SK-N-SH treated with all-trans-retinoic acid at 6 μM for 48 hours (cell line): ENCODE measurements around the gene UBE2Q2.

Experiments
- ATAC-seq: fragments of 200-7000 bp; cut with Tn5 transposase; 3 replicates; pipeline ENCODE4 v1.9.1; 2020; ENCODE audit warnings: mild to moderate bottlenecking, moderate library complexity
- ARNTL ChIP-seq: fragments of 450-650 bp; formaldehyde crosslinking; IDR thresholded peaks from 2 replicates; pipeline ENCODE4 v1.5.0; 2020; ENCODE audit warnings: low read depth, mild to moderate bottlenecking, moderate library complexity, borderline replicate concordance
- BACH2 ChIP-seq: fragments of 250-450 bp; sonication (Bioruptor Pico); IDR thresholded peaks from 2 replicates; pipeline ENCODE4 v1.9.0; 2021; ENCODE audit warnings: mild to moderate bottlenecking, borderline replicate concordance
- CREB5 ChIP-seq: fragments of 250-450 bp; sonication (Bioruptor Pico); IDR thresholded peaks from 2 replicates; pipeline ENCODE4 v1.5.1; 2020; ENCODE audit warnings: low read depth, mild to moderate bottlenecking, moderate library complexity
- CSDC2 ChIP-seq: fragments of 250-450 bp; sonication (Bioruptor Pico); IDR thresholded peaks from 2 replicates; pipeline ENCODE4 v1.5.0; 2020; ENCODE audit warnings: mild to moderate bottlenecking, moderate library complexity
- CSRNP3 ChIP-seq: fragments of 250-450 bp; sonication (Bioruptor Pico); IDR thresholded peaks from 2 replicates; pipeline ENCODE4 v1.5.1; 2021; ENCODE audit warnings: mild to moderate bottlenecking, moderate library complexity
- ESRRG ChIP-seq: fragments of 250-450 bp; sonication (Bioruptor Pico); IDR thresholded peaks from 2 replicates; pipeline ENCODE4 v1.6.1; 2021; ENCODE audit warnings: mild to moderate bottlenecking
- ISL1 ChIP-seq: fragments of 250-450 bp; sonication (Bioruptor Pico); IDR thresholded peaks from 2 replicates; pipeline ENCODE4 v2.1.2; 2022; ENCODE audit warnings: mild to moderate bottlenecking, moderate library complexity
- OSR1 ChIP-seq: fragments of 250-450 bp; sonication (Bioruptor Pico); IDR thresholded peaks from 2 replicates; pipeline ENCODE4 v1.8.0; 2022; ENCODE audit warnings: moderate library complexity, mild to moderate bottlenecking, inconsistent platforms
- PATZ1 ChIP-seq: fragments of 250-450 bp; sonication (Bioruptor Pico); IDR thresholded peaks from 2 replicates; pipeline ENCODE4 v1.8.0; 2020; ENCODE audit warnings: mild to moderate bottlenecking, moderate library complexity, borderline replicate concordance
- PPARA ChIP-seq: fragments of 250-450 bp; sonication (Bioruptor Pico); IDR thresholded peaks from 2 replicates; pipeline ENCODE4 v1.5.0; 2020; ENCODE audit warnings: mild to moderate bottlenecking, borderline replicate concordance
- RARB ChIP-seq: fragments of 250-450 bp; sonication (Bioruptor Pico); IDR thresholded peaks from 2 replicates; pipeline ENCODE4 v1.8.0; 2021; ENCODE audit warnings: mild to moderate bottlenecking, moderate library complexity
- SNAI2 ChIP-seq: fragments of 250-450 bp; sonication (Bioruptor Pico); IDR thresholded peaks from 2 replicates; pipeline ENCODE4 v1.5.0; 2020; ENCODE audit warnings: mild to moderate bottlenecking, moderate library complexity
- TCF4 ChIP-seq: fragments of 250-450 bp; sonication (Bioruptor Pico); IDR thresholded peaks from 2 replicates; pipeline ENCODE4 v1.8.0; 2021; ENCODE audit warnings: mild to moderate bottlenecking, moderate library complexity, borderline replicate concordance
- TOX ChIP-seq: fragments of 250-450 bp; sonication (Bioruptor Pico); IDR thresholded peaks from 2 replicates; pipeline ENCODE4 v1.8.0; 2021; ENCODE audit warnings: mild to moderate bottlenecking, moderate library complexity, borderline replicate concordance
- ZFP3 ChIP-seq: fragments of 250-450 bp; sonication (Bioruptor Pico); IDR thresholded peaks from 2 replicates; pipeline ENCODE4 v1.5.0; 2020; ENCODE audit warnings: mild to moderate bottlenecking, moderate library complexity
- ZFP30 ChIP-seq: fragments of 450-650 bp; formaldehyde crosslinking; IDR thresholded peaks from 2 replicates; pipeline ENCODE4 v1.5.0; 2022; ENCODE audit warnings: mild to moderate bottlenecking, moderate library complexity
- ZNF70 ChIP-seq: fragments of 450-650 bp; formaldehyde crosslinking; IDR thresholded peaks from 2 replicates; pipeline ENCODE4 v1.5.0; 2020; ENCODE audit warnings: mild to moderate bottlenecking, moderate library complexity
- ZNF8 ChIP-seq: fragments of 450-650 bp; formaldehyde crosslinking; IDR thresholded peaks from 2 replicates; pipeline ENCODE4 v1.5.0; 2020; ENCODE audit warnings: mild to moderate bottlenecking, moderate library complexity
- TF ChIP-seq, protein P1 (sequence below): fragments of 250-450 bp; sonication (Bioruptor Pico); IDR thresholded peaks from 2 replicates; pipeline ENCODE4 v1.5.0; 2020; ENCODE audit warnings: mild to moderate bottlenecking, moderate library complexity
- TF ChIP-seq, protein P2 (sequence below): fragments of 250-450 bp; sonication (Bioruptor Pico); IDR thresholded peaks from 2 replicates; pipeline ENCODE4 v1.8.0; 2021; ENCODE audit warnings: low read depth, mild to moderate bottlenecking, moderate library complexity, borderline replicate concordance

UBE2Q2 gene

GRCh38 chr15:75918135-75918534 lies 74.9 kb downstream of the UBE2Q2 start:
- TF ChIP-seq OSR1 (CRISPR knock-in tag) (no peak), ZNF8 (CRISPR knock-in tag) (no peak), ZFP3 (CRISPR knock-in tag) (no peak), SNAI2 (CRISPR knock-in tag) (no peak), PATZ1 (CRISPR knock-in tag) (no peak), CSRNP3 (CRISPR knock-in tag) (no peak), TCF4 (CRISPR knock-in tag) (no peak), BACH2 (CRISPR knock-in tag) (no peak), ESRRG (CRISPR knock-in tag) (no peak), ZNF70 (CRISPR knock-in tag) (no peak), ARNTL (no peak)
- TF ChIP-seq, protein P1, sequence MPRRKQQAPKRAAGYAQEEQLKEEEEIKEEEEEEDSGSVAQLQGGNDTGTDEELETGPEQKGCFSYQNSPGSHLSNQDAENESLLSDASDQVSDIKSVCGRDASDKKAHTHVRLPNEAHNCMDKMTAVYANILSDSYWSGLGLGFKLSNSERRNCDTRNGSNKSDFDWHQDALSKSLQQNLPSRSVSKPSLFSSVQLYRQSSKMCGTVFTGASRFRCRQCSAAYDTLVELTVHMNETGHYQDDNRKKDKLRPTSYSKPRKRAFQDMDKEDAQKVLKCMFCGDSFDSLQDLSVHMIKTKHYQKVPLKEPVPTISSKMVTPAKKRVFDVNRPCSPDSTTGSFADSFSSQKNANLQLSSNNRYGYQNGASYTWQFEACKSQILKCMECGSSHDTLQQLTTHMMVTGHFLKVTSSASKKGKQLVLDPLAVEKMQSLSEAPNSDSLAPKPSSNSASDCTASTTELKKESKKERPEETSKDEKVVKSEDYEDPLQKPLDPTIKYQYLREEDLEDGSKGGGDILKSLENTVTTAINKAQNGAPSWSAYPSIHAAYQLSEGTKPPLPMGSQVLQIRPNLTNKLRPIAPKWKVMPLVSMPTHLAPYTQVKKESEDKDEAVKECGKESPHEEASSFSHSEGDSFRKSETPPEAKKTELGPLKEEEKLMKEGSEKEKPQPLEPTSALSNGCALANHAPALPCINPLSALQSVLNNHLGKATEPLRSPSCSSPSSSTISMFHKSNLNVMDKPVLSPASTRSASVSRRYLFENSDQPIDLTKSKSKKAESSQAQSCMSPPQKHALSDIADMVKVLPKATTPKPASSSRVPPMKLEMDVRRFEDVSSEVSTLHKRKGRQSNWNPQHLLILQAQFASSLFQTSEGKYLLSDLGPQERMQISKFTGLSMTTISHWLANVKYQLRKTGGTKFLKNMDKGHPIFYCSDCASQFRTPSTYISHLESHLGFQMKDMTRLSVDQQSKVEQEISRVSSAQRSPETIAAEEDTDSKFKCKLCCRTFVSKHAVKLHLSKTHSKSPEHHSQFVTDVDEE (CRISPR knock-in tag): no peak
- TF ChIP-seq, protein P2, sequence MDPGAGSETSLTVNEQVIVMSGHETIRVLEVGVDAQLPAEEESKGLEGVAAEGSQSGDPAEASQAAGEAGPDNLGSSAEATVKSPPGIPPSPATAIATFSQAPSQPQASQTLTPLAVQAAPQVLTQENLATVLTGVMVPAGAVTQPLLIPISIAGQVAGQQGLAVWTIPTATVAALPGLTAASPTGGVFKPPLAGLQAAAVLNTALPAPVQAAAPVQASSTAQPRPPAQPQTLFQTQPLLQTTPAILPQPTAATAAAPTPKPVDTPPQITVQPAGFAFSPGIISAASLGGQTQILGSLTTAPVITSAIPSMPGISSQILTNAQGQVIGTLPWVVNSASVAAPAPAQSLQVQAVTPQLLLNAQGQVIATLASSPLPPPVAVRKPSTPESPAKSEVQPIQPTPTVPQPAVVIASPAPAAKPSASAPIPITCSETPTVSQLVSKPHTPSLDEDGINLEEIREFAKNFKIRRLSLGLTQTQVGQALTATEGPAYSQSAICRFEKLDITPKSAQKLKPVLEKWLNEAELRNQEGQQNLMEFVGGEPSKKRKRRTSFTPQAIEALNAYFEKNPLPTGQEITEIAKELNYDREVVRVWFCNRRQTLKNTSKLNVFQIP (CRISPR knock-in tag): no peak
- no peak for ATAC-seq

GRCh38 chr15:75920079-75920478 lies 76.8 kb downstream of the UBE2Q2 start:
- no peak for TF ChIP-seq TOX (CRISPR knock-in tag)
- TF ChIP-seq SNAI2 (CRISPR knock-in tag): no peak
- no peak for TF ChIP-seq CSDC2
- no peak for TF ChIP-seq ZNF70 (CRISPR knock-in tag)
- TF ChIP-seq, protein P1 (CRISPR knock-in tag): no peak
- no peak for TF ChIP-seq ESRRG (CRISPR knock-in tag)
- TF ChIP-seq BACH2 (CRISPR knock-in tag): no peak
- no peak for TF ChIP-seq CREB5 (CRISPR knock-in tag)
- no peak for TF ChIP-seq ZFP3 (CRISPR knock-in tag)
- TF ChIP-seq ISL1 (CRISPR knock-in tag): no peak
- no peak for TF ChIP-seq CSRNP3 (CRISPR knock-in tag)
- no peak for TF ChIP-seq TCF4 (CRISPR knock-in tag)
- no peak for TF ChIP-seq ZFP30 (CRISPR knock-in tag)
- no peak for TF ChIP-seq ARNTL
- TF ChIP-seq ZNF8 (CRISPR knock-in tag): no peak
- no peak for TF ChIP-seq RARB (CRISPR knock-in tag)
- TF ChIP-seq PPARA (CRISPR knock-in tag): no peak
- TF ChIP-seq, all 23 proteins: peak for 0
- ATAC-seq: no peak
